HepG2 (cell line): ENCODE measurements around the gene ARL9. TPM values are rescaled to one million over a fixed set of nuclear protein-coding genes. Genes with fewer than 3 reads are reported as not detected.

Experiments
- ATAC-seq: fragments of 200-7000 bp; cut with Tn5 transposase; 3 replicates; pipeline ENCODE4 v1.9.1; 2020; ENCODE audit warnings: mild to moderate bottlenecking, moderate library complexity
- BruUV-seq: library from RNA; stranded (reverse); fragments of 400-500 nt; replicated peaks from 2 replicates; lab custom pipeline; 2021; lab: Mats Ljungman, UMichigan
- CTCF ChIA-PET: fragments of 300-600 bp; formaldehyde crosslinking; extraction: SDS; loops from one replicate; lab custom pipeline; 2021; ENCODE audit warnings: low total read pairs, inconsistent platforms, low intra/inter-chr PET ratio; lab: Yijun Ruan, JAX
- POLR2A ChIA-PET: fragments of 350-600 bp; sonication (Branson Sonifier 250); formaldehyde crosslinking; loops from one replicate; lab custom pipeline; 2020; ENCODE audit warnings: antibody characterized with exemption, inconsistent platforms; lab: Yijun Ruan, JAX
- DNase-seq: peaks from one replicate; pipeline ENCODE4 v3.0.0-alpha.2; 2015; ENCODE audit warnings: low spot score
- FAIRE-seq: peaks from 3 replicates; lab custom pipeline; 2011; peaks lifted over from hg19 to GRCh38; lab: Jason Lieb, UNC
- H2AFZ ChIP-seq: one replicate; pipeline ENCODE4 v1.6.1; 2011; ENCODE audit warnings: low read length, inconsistent platforms
- H3K27ac ChIP-seq: fragments of 300-600 bp; 3 replicates; pipeline ENCODE4 v1.8.0; 2011; ENCODE audit warnings: mixed run types, mild to moderate bottlenecking, mixed read lengths, low read length, inconsistent platforms; ENCODE audit not compliant: insufficient read depth; ENCODE audit errors: extremely low read length
- H3K27me3 ChIP-seq, 2 experiments: fragments of 200-600 bp in 1 of 2; 2 replicates in 1 of 2; 3 replicates in 1 of 2; pipeline versions ENCODE4 v1.6.0 to v1.8.0; 2011; ENCODE audit warnings: low read length in 2 of 2, mild to moderate bottlenecking in 2 of 2, moderate library complexity in 2 of 2, inconsistent platforms in 1 of 2; ENCODE audit not compliant: insufficient read depth in 2 of 2, control insufficient read depth in 1 of 2
- H3K36me3 ChIP-seq, 2 experiments: fragments of 200-600 bp in 1 of 2; replicated peaks in 1 of 2; 2 replicates in 1 of 2; 3 replicates in 1 of 2; pipeline versions ENCODE4 v1.5.1 to v1.8.0; 2011; ENCODE audit warnings: low read length in 2 of 2, inconsistent platforms in 1 of 2; ENCODE audit not compliant: insufficient read depth in 2 of 2, control insufficient read depth in 1 of 2
- H3K4me1 ChIP-seq: 2 replicates; pipeline ENCODE4 v1.5.1; 2012; ENCODE audit warnings: low read length, inconsistent platforms; ENCODE audit not compliant: insufficient read depth
- H3K4me2 ChIP-seq: 2 replicates; pipeline ENCODE4 v1.6.0; 2011; ENCODE audit warnings: low read depth, low read length, inconsistent platforms
- H3K4me3 ChIP-seq, 3 experiments: fragments of 200-600 bp in 1 of 3; sonication (generic), shearing (Covaris generic) in 1 of 3; replicated peaks in 1 of 3; 2 replicates each; pipeline ENCODE4 v1.5.1; 2011 to 2016; ENCODE audit warnings: low read length in 3 of 3, inconsistent platforms in 2 of 3, low read depth in 2 of 3, mild to moderate bottlenecking in 2 of 3, control low read depth in 1 of 3, mixed read lengths in 1 of 3; ENCODE audit not compliant: insufficient read depth in 1 of 3
- H3K79me2 ChIP-seq: one replicate; pipeline ENCODE4 v1.6.1; 2011; ENCODE audit warnings: low read length, inconsistent platforms; ENCODE audit not compliant: insufficient read depth
- H3K9ac ChIP-seq: 2 replicates; pipeline ENCODE4 v1.6.0; 2011; ENCODE audit warnings: mild to moderate bottlenecking, low read depth, low read length, inconsistent platforms; ENCODE audit not compliant: insufficient read depth
- H3K9me3 ChIP-seq: 2 replicates; pipeline ENCODE4 v1.5.1; 2012; ENCODE audit warnings: mild to moderate bottlenecking, low read length
- H4K20me1 ChIP-seq: 2 replicates; pipeline ENCODE4 v1.6.0; 2011; ENCODE audit warnings: inconsistent platforms, mild to moderate bottlenecking, low read length, moderate library complexity; ENCODE audit not compliant: insufficient read depth
- MIER2 ChIP-seq: IDR thresholded peaks from 2 replicates; pipeline ENCODE4 v1.6.1; 2016; ENCODE audit warnings: missing biosample characterization, missing genetic modification reagents
- NFKB2 ChIP-seq: sonication (generic); formaldehyde crosslinking; IDR thresholded peaks from 2 replicates; pipeline ENCODE4 v1.4.0; 2020; ENCODE audit warnings: missing genetic modification reagents, borderline replicate concordance
- RARG ChIP-seq: sonication (generic); formaldehyde crosslinking; IDR thresholded peaks from 2 replicates; pipeline ENCODE4 v1.4.0; 2020; ENCODE audit warnings: low read depth, mild to moderate bottlenecking, missing genetic modification reagents
- SAP130 ChIP-seq: IDR thresholded peaks from 2 replicates; pipeline ENCODE4 v1.6.1; 2016; ENCODE audit warnings: low read depth
- TGIF2 ChIP-seq: IDR thresholded peaks from 2 replicates; pipeline ENCODE4 v1.6.1; 2016; ENCODE audit warnings: control low read depth, missing compliant biosample characterization
- YEATS2 ChIP-seq: sonication (generic); formaldehyde crosslinking; IDR thresholded peaks from 2 replicates; pipeline ENCODE4 v1.4.0; 2020; ENCODE audit warnings: missing genetic modification reagents, borderline replicate concordance
- ZMYM4 ChIP-seq: sonication (generic); formaldehyde crosslinking; IDR thresholded peaks from 2 replicates; pipeline ENCODE4 v1.8.1; 2023; ENCODE audit warnings: mild to moderate bottlenecking, missing genetic modification reagents
- ZNF460 ChIP-seq: sonication (generic); formaldehyde crosslinking; IDR thresholded peaks from 2 replicates; pipeline ENCODE4 v1.5.1; 2020; ENCODE audit warnings: missing genetic modification reagents, mild to moderate bottlenecking, borderline replicate concordance
- ZNF713 ChIP-seq: sonication (generic); formaldehyde crosslinking; IDR thresholded peaks from 2 replicates; pipeline ENCODE4 v1.4.0; 2020; ENCODE audit warnings: mild to moderate bottlenecking, missing genetic modification reagents
- ZNF773 ChIP-seq: sonication (generic); formaldehyde crosslinking; IDR thresholded peaks from 2 replicates; pipeline ENCODE4 v1.4.0; 2020; ENCODE audit warnings: missing genetic modification reagents, borderline replicate concordance
- ZNF777 ChIP-seq: sonication (generic); formaldehyde crosslinking; IDR thresholded peaks from 2 replicates; pipeline ENCODE4 v1.4.0; 2020; ENCODE audit warnings: missing genetic modification reagents
- ZSCAN30 ChIP-seq: sonication (generic); formaldehyde crosslinking; IDR thresholded peaks from 2 replicates; pipeline ENCODE4 v1.5.0; 2020; ENCODE audit warnings: mild to moderate bottlenecking, missing genetic modification reagents
- WGBS: methylation state at CpG from one replicate; pipeline ENCODE4 v1.1.6; 2017; ENCODE audit warnings: low lambda C conversion rate; 5-methylcytosine and 5-hydroxymethylcytosine counted together
- in situ Hi-C: cut with HindIII; loops from 2 replicates; pipeline ENCODE4 v1.10.0; 2017; ENCODE audit warnings: low pct_unique_long_range_greater_than_20kb; ENCODE audit not compliant: extremely low pct_ligation_motif_present
- intact Hi-C: fragments of 100-400 bp; cut with micrococcal nuclease; formaldehyde crosslinking; loops from one replicate; pipeline ENCODE4 v1.10.0; 2022; ENCODE audit not compliant: unreplicated experiment
- polyA plus RNA-seq, 8 experiments: library from polyadenylated mRNA; depleted of rRNA in 3 of 8; stranded (reverse) in 7 of 8; unstranded in 1 of 8; fragments of >200 nt; fragmentation: Illumina TruSeq in 4 of 8; extraction: Trizol in 4 of 8; gene quantifications; 2 replicates each; pipeline versions ENCODE4 v1.2.1 to v1.2.3, GENCODE V29; 2011 to 2016; ENCODE audit warnings: low read depth in 4 of 8, missing spikeins in 1 of 8, mixed read lengths in 1 of 8; ENCODE audit not compliant: insufficient read depth in 1 of 8
- total RNA-seq, 5 experiments: library from RNA; depleted of rRNA; stranded (reverse); fragments of >200 nt; fragmentation: Illumina TruSeq; extraction: Trizol; gene quantifications; 2 replicates each; pipeline ENCODE4 v1.2.3, GENCODE V29; 2016; ENCODE audit warnings: low read depth in 1 of 5
- TF ChIP-seq, protein P1 (sequence below): IDR thresholded peaks from 2 replicates; pipeline ENCODE4 v1.6.1; 2012; ENCODE audit warnings: inconsistent platforms
- TF ChIP-seq, protein P2 (sequence below): sonication (generic); formaldehyde crosslinking; IDR thresholded peaks from 2 replicates; pipeline ENCODE4 v1.5.0; 2020; ENCODE audit warnings: mild to moderate bottlenecking, missing genetic modification reagents, moderate library complexity
- TF ChIP-seq, protein P3 (sequence below): IDR thresholded peaks from 2 replicates; pipeline ENCODE4 v1.6.1; 2016; ENCODE audit warnings: missing compliant biosample characterization, missing genetic modification reagents, borderline replicate concordance
- TF ChIP-seq, protein P4 (sequence below): sonication (generic); formaldehyde crosslinking; IDR thresholded peaks from 2 replicates; pipeline ENCODE4 v1.4.0; 2020; ENCODE audit warnings: missing genetic modification reagents, borderline replicate concordance
- TF ChIP-seq, protein P5 (sequence below): sonication (generic); formaldehyde crosslinking; IDR thresholded peaks from 2 replicates; pipeline ENCODE4 v1.8.1; 2022; ENCODE audit warnings: low read depth, mild to moderate bottlenecking, missing genetic modification reagents

ARL9 gene
- total and polyA plus RNA-seq, 2 of the 13 experiments (the other 11 are each of a cell fraction or from before 2014, with no cell fraction given) = not detected

DNA sequence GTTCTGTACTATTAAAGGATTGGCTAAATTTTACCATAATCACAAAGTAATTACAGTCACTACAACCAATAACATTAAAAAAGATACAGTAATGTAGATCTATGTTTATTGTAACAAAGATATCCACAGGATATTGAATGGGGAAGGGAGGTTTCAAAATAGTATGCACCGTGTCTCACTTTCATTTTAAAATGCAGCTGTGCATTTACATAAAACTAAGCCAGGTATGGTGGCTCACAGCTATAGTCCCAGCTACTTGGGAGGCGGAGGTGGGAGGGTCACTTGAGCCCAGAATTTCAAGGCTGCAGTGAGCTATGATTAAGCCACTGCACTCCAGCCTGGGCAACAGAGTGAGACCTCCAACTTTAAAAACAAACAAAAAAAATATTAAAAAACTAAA is 29.7 kb upstream of the ARL9 start:
- H3K79me2 ChIP-seq = peaks cover 3% of the 10 kb centered on the region
- no peak overlapping the region for H3K4me2 ChIP-seq
- H3K4me3 ChIP-seq = no peak overlapping the region
- BruUV-seq = no TSS peak
- CTCF ChIA-PET = no interaction called here
- no peaks in the 10 kb centered on the region for H3K9me3 ChIP-seq
- in situ Hi-C loops (no loop called here), intact Hi-C loops (no loop called here)
- H3K36me3 ChIP-seq = peaks cover 13 to 72% of the 10 kb centered on the region in 2 experiments
- POLR2A ChIA-PET = no interaction called here
- TF ChIP-seq TGIF2 (CRISPR knock-in tag) (no peak), YEATS2 (CRISPR knock-in tag) (no peak), SAP130 (no peak), ZNF713 (CRISPR knock-in tag) (no peak), ZNF773 (no peak), ZNF777 (no peak), ZNF460 (no peak), ZSCAN30 (no peak), NFKB2 (CRISPR knock-in tag) (no peak), ZMYM4 (no peak), RARG (CRISPR knock-in tag) (no peak), MIER2 (CRISPR knock-in tag) (no peak)
- TF ChIP-seq, protein P1, sequence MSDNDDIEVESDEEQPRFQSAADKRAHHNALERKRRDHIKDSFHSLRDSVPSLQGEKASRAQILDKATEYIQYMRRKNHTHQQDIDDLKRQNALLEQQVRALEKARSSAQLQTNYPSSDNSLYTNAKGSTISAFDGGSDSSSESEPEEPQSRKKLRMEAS = no peak
- TF ChIP-seq, protein P2, sequence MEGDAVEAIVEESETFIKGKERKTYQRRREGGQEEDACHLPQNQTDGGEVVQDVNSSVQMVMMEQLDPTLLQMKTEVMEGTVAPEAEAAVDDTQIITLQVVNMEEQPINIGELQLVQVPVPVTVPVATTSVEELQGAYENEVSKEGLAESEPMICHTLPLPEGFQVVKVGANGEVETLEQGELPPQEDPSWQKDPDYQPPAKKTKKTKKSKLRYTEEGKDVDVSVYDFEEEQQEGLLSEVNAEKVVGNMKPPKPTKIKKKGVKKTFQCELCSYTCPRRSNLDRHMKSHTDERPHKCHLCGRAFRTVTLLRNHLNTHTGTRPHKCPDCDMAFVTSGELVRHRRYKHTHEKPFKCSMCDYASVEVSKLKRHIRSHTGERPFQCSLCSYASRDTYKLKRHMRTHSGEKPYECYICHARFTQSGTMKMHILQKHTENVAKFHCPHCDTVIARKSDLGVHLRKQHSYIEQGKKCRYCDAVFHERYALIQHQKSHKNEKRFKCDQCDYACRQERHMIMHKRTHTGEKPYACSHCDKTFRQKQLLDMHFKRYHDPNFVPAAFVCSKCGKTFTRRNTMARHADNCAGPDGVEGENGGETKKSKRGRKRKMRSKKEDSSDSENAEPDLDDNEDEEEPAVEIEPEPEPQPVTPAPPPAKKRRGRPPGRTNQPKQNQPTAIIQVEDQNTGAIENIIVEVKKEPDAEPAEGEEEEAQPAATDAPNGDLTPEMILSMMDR = no peak
- TF ChIP-seq, protein P3, sequence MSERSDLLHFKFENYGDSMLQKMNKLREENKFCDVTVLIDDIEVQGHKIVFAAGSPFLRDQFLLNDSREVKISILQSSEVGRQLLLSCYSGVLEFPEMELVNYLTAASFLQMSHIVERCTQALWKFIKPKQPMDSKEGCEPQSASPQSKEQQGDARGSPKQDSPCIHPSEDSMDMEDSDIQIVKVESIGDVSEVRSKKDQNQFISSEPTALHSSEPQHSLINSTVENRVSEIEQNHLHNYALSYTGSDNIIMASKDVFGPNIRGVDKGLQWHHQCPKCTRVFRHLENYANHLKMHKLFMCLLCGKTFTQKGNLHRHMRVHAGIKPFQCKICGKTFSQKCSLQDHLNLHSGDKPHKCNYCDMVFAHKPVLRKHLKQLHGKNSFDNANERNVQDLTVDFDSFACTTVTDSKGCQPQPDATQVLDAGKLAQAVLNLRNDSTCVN (CRISPR knock-in tag) = no peak
- TF ChIP-seq, protein P4, sequence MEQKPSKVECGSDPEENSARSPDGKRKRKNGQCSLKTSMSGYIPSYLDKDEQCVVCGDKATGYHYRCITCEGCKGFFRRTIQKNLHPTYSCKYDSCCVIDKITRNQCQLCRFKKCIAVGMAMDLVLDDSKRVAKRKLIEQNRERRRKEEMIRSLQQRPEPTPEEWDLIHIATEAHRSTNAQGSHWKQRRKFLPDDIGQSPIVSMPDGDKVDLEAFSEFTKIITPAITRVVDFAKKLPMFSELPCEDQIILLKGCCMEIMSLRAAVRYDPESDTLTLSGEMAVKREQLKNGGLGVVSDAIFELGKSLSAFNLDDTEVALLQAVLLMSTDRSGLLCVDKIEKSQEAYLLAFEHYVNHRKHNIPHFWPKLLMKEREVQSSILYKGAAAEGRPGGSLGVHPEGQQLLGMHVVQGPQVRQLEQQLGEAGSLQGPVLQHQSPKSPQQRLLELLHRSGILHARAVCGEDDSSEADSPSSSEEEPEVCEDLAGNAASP (CRISPR knock-in tag) = no peak
- TF ChIP-seq, protein P5, sequence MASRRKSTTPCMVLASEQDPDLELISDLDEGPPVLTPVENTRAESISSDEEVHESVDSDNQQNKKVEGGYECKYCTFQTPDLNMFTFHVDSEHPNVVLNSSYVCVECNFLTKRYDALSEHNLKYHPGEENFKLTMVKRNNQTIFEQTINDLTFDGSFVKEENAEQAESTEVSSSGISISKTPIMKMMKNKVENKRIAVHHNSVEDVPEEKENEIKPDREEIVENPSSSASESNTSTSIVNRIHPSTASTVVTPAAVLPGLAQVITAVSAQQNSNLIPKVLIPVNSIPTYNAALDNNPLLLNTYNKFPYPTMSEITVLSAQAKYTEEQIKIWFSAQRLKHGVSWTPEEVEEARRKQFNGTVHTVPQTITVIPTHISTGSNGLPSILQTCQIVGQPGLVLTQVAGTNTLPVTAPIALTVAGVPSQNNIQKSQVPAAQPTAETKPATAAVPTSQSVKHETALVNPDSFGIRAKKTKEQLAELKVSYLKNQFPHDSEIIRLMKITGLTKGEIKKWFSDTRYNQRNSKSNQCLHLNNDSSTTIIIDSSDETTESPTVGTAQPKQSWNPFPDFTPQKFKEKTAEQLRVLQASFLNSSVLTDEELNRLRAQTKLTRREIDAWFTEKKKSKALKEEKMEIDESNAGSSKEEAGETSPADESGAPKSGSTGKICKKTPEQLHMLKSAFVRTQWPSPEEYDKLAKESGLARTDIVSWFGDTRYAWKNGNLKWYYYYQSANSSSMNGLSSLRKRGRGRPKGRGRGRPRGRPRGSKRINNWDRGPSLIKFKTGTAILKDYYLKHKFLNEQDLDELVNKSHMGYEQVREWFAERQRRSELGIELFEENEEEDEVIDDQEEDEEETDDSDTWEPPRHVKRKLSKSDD (CRISPR knock-in tag) = no peak
- ATAC-seq (no peak), DNase-seq (no peak), FAIRE-seq (no peak)
- no peak overlapping the region for H3K27ac ChIP-seq
- H3K4me1 ChIP-seq = no peaks in the 10 kb centered on the region
- WGBS = 96% methylated on average over 2 of the region's 2 CpGs
- H3K27me3 ChIP-seq = no peaks in the 10 kb centered on the region; a peak in 1 of 5 replicates
- H2AFZ ChIP-seq = no peak overlapping the region
- no peak overlapping the region for H3K9ac ChIP-seq
- H4K20me1 ChIP-seq = no peaks in the 10 kb centered on the region
